ENCODE data around the gene HMGB3.

DNA sequence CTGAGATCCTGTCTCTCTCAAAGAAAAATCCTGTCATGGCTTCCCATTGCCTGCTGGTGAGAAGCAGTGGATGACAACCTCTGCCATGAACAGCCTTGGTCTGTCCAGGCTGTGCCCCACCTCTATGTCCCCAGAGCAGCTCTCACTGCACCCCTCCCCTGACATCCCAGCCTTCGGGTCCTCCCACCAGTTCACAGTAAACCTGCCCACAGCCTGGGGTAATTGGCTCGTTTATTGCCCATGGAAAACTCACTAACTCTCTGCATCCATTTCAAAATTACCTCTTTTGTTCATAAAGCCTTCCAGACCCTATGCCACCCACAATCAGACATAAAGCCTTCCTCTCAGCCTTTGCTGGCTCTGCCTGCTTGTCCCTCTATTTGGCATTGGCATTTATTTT lies 10.7 kb upstream of the HMGB3 start:
- TF ChIP-seq, protein P1, sequence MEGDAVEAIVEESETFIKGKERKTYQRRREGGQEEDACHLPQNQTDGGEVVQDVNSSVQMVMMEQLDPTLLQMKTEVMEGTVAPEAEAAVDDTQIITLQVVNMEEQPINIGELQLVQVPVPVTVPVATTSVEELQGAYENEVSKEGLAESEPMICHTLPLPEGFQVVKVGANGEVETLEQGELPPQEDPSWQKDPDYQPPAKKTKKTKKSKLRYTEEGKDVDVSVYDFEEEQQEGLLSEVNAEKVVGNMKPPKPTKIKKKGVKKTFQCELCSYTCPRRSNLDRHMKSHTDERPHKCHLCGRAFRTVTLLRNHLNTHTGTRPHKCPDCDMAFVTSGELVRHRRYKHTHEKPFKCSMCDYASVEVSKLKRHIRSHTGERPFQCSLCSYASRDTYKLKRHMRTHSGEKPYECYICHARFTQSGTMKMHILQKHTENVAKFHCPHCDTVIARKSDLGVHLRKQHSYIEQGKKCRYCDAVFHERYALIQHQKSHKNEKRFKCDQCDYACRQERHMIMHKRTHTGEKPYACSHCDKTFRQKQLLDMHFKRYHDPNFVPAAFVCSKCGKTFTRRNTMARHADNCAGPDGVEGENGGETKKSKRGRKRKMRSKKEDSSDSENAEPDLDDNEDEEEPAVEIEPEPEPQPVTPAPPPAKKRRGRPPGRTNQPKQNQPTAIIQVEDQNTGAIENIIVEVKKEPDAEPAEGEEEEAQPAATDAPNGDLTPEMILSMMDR (IDR thresholded peaks at IDR 0.05; ENCODE audit: low read depth, low read length, missing input control) = no peak
- TF ChIP-seq, protein P2, sequence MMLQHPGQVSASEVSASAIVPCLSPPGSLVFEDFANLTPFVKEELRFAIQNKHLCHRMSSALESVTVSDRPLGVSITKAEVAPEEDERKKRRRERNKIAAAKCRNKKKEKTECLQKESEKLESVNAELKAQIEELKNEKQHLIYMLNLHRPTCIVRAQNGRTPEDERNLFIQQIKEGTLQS (IDR thresholded peaks at IDR 0.05) = no peak
- TF ChIP-seq, protein P3, sequence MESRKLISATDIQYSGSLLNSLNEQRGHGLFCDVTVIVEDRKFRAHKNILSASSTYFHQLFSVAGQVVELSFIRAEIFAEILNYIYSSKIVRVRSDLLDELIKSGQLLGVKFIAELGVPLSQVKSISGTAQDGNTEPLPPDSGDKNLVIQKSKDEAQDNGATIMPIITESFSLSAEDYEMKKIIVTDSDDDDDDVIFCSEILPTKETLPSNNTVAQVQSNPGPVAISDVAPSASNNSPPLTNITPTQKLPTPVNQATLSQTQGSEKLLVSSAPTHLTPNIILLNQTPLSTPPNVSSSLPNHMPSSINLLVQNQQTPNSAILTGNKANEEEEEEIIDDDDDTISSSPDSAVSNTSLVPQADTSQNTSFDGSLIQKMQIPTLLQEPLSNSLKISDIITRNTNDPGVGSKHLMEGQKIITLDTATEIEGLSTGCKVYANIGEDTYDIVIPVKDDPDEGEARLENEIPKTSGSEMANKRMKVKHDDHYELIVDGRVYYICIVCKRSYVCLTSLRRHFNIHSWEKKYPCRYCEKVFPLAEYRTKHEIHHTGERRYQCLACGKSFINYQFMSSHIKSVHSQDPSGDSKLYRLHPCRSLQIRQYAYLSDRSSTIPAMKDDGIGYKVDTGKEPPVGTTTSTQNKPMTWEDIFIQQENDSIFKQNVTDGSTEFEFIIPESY (IDR thresholded peaks at IDR 0.05) = no peak
- TF ChIP-seq JUND (IDR thresholded peaks at IDR 0.05) = no peak
- no peak for TF ChIP-seq RAD21 (IDR thresholded peaks at IDR 0.05)
- TF ChIP-seq, protein P4, sequence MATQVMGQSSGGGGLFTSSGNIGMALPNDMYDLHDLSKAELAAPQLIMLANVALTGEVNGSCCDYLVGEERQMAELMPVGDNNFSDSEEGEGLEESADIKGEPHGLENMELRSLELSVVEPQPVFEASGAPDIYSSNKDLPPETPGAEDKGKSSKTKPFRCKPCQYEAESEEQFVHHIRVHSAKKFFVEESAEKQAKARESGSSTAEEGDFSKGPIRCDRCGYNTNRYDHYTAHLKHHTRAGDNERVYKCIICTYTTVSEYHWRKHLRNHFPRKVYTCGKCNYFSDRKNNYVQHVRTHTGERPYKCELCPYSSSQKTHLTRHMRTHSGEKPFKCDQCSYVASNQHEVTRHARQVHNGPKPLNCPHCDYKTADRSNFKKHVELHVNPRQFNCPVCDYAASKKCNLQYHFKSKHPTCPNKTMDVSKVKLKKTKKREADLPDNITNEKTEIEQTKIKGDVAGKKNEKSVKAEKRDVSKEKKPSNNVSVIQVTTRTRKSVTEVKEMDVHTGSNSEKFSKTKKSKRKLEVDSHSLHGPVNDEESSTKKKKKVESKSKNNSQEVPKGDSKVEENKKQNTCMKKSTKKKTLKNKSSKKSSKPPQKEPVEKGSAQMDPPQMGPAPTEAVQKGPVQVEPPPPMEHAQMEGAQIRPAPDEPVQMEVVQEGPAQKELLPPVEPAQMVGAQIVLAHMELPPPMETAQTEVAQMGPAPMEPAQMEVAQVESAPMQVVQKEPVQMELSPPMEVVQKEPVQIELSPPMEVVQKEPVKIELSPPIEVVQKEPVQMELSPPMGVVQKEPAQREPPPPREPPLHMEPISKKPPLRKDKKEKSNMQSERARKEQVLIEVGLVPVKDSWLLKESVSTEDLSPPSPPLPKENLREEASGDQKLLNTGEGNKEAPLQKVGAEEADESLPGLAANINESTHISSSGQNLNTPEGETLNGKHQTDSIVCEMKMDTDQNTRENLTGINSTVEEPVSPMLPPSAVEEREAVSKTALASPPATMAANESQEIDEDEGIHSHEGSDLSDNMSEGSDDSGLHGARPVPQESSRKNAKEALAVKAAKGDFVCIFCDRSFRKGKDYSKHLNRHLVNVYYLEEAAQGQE (IDR thresholded peaks at IDR 0.05) = no peak
- TF ChIP-seq RXRA (IDR thresholded peaks at IDR 0.05) = no peak
- TF ChIP-seq, protein P5, sequence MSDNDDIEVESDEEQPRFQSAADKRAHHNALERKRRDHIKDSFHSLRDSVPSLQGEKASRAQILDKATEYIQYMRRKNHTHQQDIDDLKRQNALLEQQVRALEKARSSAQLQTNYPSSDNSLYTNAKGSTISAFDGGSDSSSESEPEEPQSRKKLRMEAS (IDR thresholded peaks at IDR 0.05) = no peak

All from liver (tissue), 3 donors.